Measurements from ENCODE around the gene UBN1.

The UBN1 gene

GRCh38 chr16:4899474-4899846 lies 52.2 kb downstream of the UBN1 start:
- Histone ChIP-seq H3K27me3 (ENCODE audit: insufficient read depth, low read length) (no peaks in the 10 kb centered on the region), H3K4me1 (ENCODE audit: insufficient read depth, low read length) (no peaks in the 10 kb centered on the region), H2AFZ (ENCODE audit: low read depth, low read length) (no peak overlapping the region), H3K9me3 (ENCODE audit: low read length) (peaks cover 2% of the 10 kb centered on the region), H3K36me3 (ENCODE audit: insufficient read depth, low read length) (no peaks in the 10 kb centered on the region), H3K4me3 (ENCODE audit: low read length) (no peak overlapping the region)

GRCh38 chr16:4900036-4900435 lies 52.8 kb downstream of the UBN1 start:
- Histone ChIP-seq H3K36me3 (ENCODE audit: insufficient read depth, low read length) (no peaks in the 10 kb centered on the region), H2AFZ (ENCODE audit: low read depth, low read length) (no peak overlapping the region), H3K4me1 (ENCODE audit: insufficient read depth, low read length) (no peaks in the 10 kb centered on the region), H3K9me3 (ENCODE audit: low read length) (peaks cover 2% of the 10 kb centered on the region), H3K4me3 (ENCODE audit: low read length) (no peak overlapping the region), H3K27me3 (ENCODE audit: insufficient read depth, low read length) (no peaks in the 10 kb centered on the region)

- Histone ChIP-seq H3K4me1 (ENCODE audit: insufficient read depth, low read length) (no peaks in the 10 kb centered on the region), H3K36me3 (ENCODE audit: insufficient read depth, low read length) (no peaks in the 10 kb centered on the region), H3K9me3 (ENCODE audit: low read length) (peaks cover 2% of the 10 kb centered on the region), H3K27me3 (ENCODE audit: insufficient read depth, low read length) (no peaks in the 10 kb centered on the region), H2AFZ (ENCODE audit: low read depth, low read length) (no peak overlapping the region), H3K4me3 (ENCODE audit: low read length) (no peak overlapping the region)
Observed at GRCh38 chr16:4900750-4901149, 53.5 kb downstream of the UBN1 start.

- no peak overlapping the region for H3K4me3 ChIP-seq (ENCODE audit: low read length)
- H3K36me3 ChIP-seq (ENCODE audit: insufficient read depth, low read length) = no peaks in the 10 kb centered on the region
- no peaks in the 10 kb centered on the region for H3K4me1 ChIP-seq (ENCODE audit: insufficient read depth, low read length)
- no peak overlapping the region for H2AFZ ChIP-seq (ENCODE audit: low read depth, low read length)
- no peaks in the 10 kb centered on the region for H3K27me3 ChIP-seq (ENCODE audit: insufficient read depth, low read length)
- H3K9me3 ChIP-seq (ENCODE audit: low read length) = peaks cover 2% of the 10 kb centered on the region
Observed at GRCh38 chr16:4902038-4902437, 54.8 kb downstream of the UBN1 start.

GRCh38 chr16:4904108-4904941 lies 57.0 kb downstream of the UBN1 start:
- Histone ChIP-seq H3K9me3 (ENCODE audit: low read length) (no peaks in the 10 kb centered on the region), H3K27me3 (ENCODE audit: insufficient read depth, low read length) (no peaks in the 10 kb centered on the region), H2AFZ (ENCODE audit: low read depth, low read length) (no peak overlapping the region), H3K4me1 (ENCODE audit: insufficient read depth, low read length) (no peaks in the 10 kb centered on the region), H3K36me3 (ENCODE audit: insufficient read depth, low read length) (no peaks in the 10 kb centered on the region), H3K4me3 (ENCODE audit: low read length) (no peak overlapping the region)

- Histone ChIP-seq H2AFZ (ENCODE audit: low read depth, low read length) (no peak overlapping the region), H3K36me3 (ENCODE audit: insufficient read depth, low read length) (no peaks in the 10 kb centered on the region), H3K4me3 (ENCODE audit: low read length) (no peak overlapping the region), H3K4me1 (ENCODE audit: insufficient read depth, low read length) (no peaks in the 10 kb centered on the region), H3K9me3 (ENCODE audit: low read length) (no peaks in the 10 kb centered on the region), H3K27me3 (ENCODE audit: insufficient read depth, low read length) (no peaks in the 10 kb centered on the region)
Observed at GRCh38 chr16:4904942-4905615, 57.8 kb downstream of the UBN1 start.

- Histone ChIP-seq H3K4me3 (ENCODE audit: low read length) (no peak overlapping the region), H3K9me3 (ENCODE audit: low read length) (no peaks in the 10 kb centered on the region), H3K36me3 (ENCODE audit: insufficient read depth, low read length) (no peaks in the 10 kb centered on the region), H3K27me3 (ENCODE audit: insufficient read depth, low read length) (peaks cover 2% of the 10 kb centered on the region), H2AFZ (ENCODE audit: low read depth, low read length) (no peak overlapping the region), H3K4me1 (ENCODE audit: insufficient read depth, low read length) (no peaks in the 10 kb centered on the region)
Observed at GRCh38 chr16:4908854-4909401, 61.6 kb downstream of the UBN1 start.

- no peaks in the 10 kb centered on the region for H3K36me3 ChIP-seq (ENCODE audit: insufficient read depth, low read length)
- no peak overlapping the region for H2AFZ ChIP-seq (ENCODE audit: low read depth, low read length)
- no peak overlapping the region for H3K4me3 ChIP-seq (ENCODE audit: low read length)
- H3K4me1 ChIP-seq (ENCODE audit: insufficient read depth, low read length) = no peaks in the 10 kb centered on the region
- peaks cover 2% of the 10 kb centered on the region for H3K27me3 ChIP-seq (ENCODE audit: insufficient read depth, low read length)
- no peaks in the 10 kb centered on the region for H3K9me3 ChIP-seq (ENCODE audit: low read length)
Observed at GRCh38 chr16:4909825-4910224, 62.5 kb downstream of the UBN1 start.

- Histone ChIP-seq H2AFZ (ENCODE audit: low read depth, low read length) (no peak overlapping the region), H3K4me3 (ENCODE audit: low read length) (no peak overlapping the region), H3K4me1 (ENCODE audit: insufficient read depth, low read length) (no peaks in the 10 kb centered on the region)
Observed at GRCh38 chr16:4910828-4911227, 63.5 kb downstream of the UBN1 start.

GRCh38 chr16:4911970-4912386 lies 64.7 kb downstream of the UBN1 start:
- no peaks in the 10 kb centered on the region for H3K4me1 ChIP-seq (ENCODE audit: insufficient read depth, low read length)

More at GRCh38 chr16:4910828-4911227, 63.5 kb downstream of the UBN1 start:
- Histone ChIP-seq H3K27me3 (ENCODE audit: insufficient read depth, low read length) (peaks cover 2% of the 10 kb centered on the region), H3K36me3 (ENCODE audit: insufficient read depth, low read length) (no peaks in the 10 kb centered on the region), H3K9me3 (ENCODE audit: low read length) (no peaks in the 10 kb centered on the region)

GRCh38 chr16:4913130-4913773 lies 66.0 kb downstream of the UBN1 start:
- H3K27me3 ChIP-seq (ENCODE audit: insufficient read depth, low read length) = peaks cover 2% of the 10 kb centered on the region
- no peaks in the 10 kb centered on the region for H3K36me3 ChIP-seq (ENCODE audit: insufficient read depth, low read length)
- no peak overlapping the region for H3K4me3 ChIP-seq (ENCODE audit: low read length)
- no peaks in the 10 kb centered on the region for H3K4me1 ChIP-seq (ENCODE audit: insufficient read depth, low read length)
- H2AFZ ChIP-seq (ENCODE audit: low read depth, low read length) = no peak overlapping the region
- no peaks in the 10 kb centered on the region for H3K9me3 ChIP-seq (ENCODE audit: low read length)

More at GRCh38 chr16:4911970-4912386, 64.7 kb downstream of the UBN1 start:
- H3K9me3 ChIP-seq (ENCODE audit: low read length) = no peaks in the 10 kb centered on the region
- H3K36me3 ChIP-seq (ENCODE audit: insufficient read depth, low read length) = no peaks in the 10 kb centered on the region
- peaks cover 2% of the 10 kb centered on the region for H3K27me3 ChIP-seq (ENCODE audit: insufficient read depth, low read length)
- no peak overlapping the region for H3K4me3 ChIP-seq (ENCODE audit: low read length)
- H2AFZ ChIP-seq (ENCODE audit: low read depth, low read length) = no peak overlapping the region

- Histone ChIP-seq H3K4me1 (ENCODE audit: insufficient read depth, low read length) (no peaks in the 10 kb centered on the region), H3K9me3 (ENCODE audit: low read length) (no peaks in the 10 kb centered on the region), H3K36me3 (ENCODE audit: insufficient read depth, low read length) (no peaks in the 10 kb centered on the region), H3K27me3 (ENCODE audit: insufficient read depth, low read length) (peaks cover 2% of the 10 kb centered on the region), H3K4me3 (ENCODE audit: low read length) (no peak overlapping the region), H2AFZ (ENCODE audit: low read depth, low read length) (no peak overlapping the region)
Observed at GRCh38 chr16:4913774-4914525, 66.7 kb downstream of the UBN1 start.

Measured in neuron (in vitro differentiated cells).